Urinary bladder (tissue), 4 donors: ENCODE measurements around the gene FXYD6. TPM values are rescaled to one million over a fixed set of nuclear protein-coding genes. Genes with fewer than 3 reads are reported as not detected.
"Not testable (repeated sequence)": the region's sequence is repeated elsewhere in the genome, so short reads cannot be mapped to it uniquely, and the experiment has no call there.

Experiments
- DNase-seq: peaks from one replicate; pipeline ENCODE4 v3.0.0-alpha.2; 2015; ENCODE audit errors: extremely low spot score
- H3K27ac ChIP-seq: one replicate; pipeline ENCODE4 v1.5.1; 2013; ENCODE audit warnings: low read depth, mild to moderate bottlenecking, moderate library complexity
- H3K36me3 ChIP-seq: one replicate; pipeline ENCODE4 v1.6.1; 2013; ENCODE audit warnings: mild to moderate bottlenecking, moderate library complexity; ENCODE audit not compliant: insufficient read depth
- H3K4me1 ChIP-seq: one replicate; pipeline ENCODE4 v1.6.1; 2013; ENCODE audit warnings: mild to moderate bottlenecking, moderate library complexity; ENCODE audit not compliant: insufficient read depth
- H3K4me3 ChIP-seq: one replicate; pipeline ENCODE4 v1.5.1; 2013; ENCODE audit warnings: low read depth, low read length
- WGBS: extraction: QIAGEN DNeasy Blood & Tissue Kit; methylation state at CpG from one replicate; pipeline ENCODE4 v1.1.7; 2013; 5-methylcytosine and 5-hydroxymethylcytosine counted together
- polyA plus RNA-seq: library from polyadenylated mRNA; stranded (reverse); fragments of 200-250 nt; gene quantifications from one replicate; pipeline ENCODE4 v1.2.3, GENCODE V29; 2013
- total RNA-seq: library from RNA; depleted of rRNA; stranded (reverse); fragments of >200 nt; gene quantifications from one replicate; pipeline ENCODE4 v1.2.3, GENCODE V29; 2014
- donor health status: healthy with polysubstance abuse.
- donor health status: healthy.

The FXYD6 gene
- total and polyA plus RNA-seq, 2 donors, result 56.2 to 373 TPM

GRCh38 chr11:117817368-117818040, 59.0 kb downstream of the FXYD6 start:
- Histone ChIP-seq H3K36me3 (no peaks in the 10 kb centered on the region), H3K27ac (no peak overlapping the region), H3K4me1 (no peaks in the 10 kb centered on the region), H3K4me3 (no peak overlapping the region)
- peak; percentile 76 for DNase-seq
- WGBS, result 11% methylated on average over 19 of the region's 19 CpGs

- WGBS, result 83% methylated on average over 5 of the region's 5 CpGs
- no peaks in the 10 kb centered on the region for H3K4me1 ChIP-seq
- H3K4me3 ChIP-seq, result no peak overlapping the region
These were observed 59.6 kb downstream of the FXYD6 start for GRCh38 chr11:117816846-117817367.

DNA sequence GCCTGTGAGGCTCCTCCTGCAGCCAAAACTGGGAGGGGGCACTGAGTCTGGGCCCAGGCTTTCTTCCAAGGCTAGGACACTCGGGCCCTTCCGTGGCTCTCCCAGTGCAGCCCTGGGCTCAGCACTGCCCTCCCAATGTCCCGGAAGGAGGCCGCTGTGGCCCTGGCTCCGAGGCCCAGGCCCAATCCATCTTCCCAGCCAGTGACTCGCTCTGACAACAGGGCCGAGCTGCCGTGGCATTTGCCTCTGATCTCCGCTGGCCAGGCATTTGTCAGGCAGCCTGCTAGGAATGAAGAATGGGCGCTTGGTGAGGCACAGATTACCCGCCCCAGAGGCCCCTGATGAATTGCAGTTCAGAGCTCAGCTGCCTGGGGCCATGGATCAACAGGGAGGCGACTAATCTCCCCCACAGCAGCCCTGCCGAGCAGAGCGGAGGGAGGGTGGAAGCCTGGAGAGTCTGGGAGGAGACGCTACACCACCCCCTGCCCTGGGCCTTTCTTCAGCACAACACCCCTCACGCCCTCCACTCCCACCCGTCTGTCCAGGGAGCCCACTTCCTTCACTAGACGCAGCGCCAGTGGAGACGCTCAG, 60.2 kb downstream of the FXYD6 start:
- DNase-seq, result no peak
- no peak overlapping the region for H3K4me3 ChIP-seq
- H3K27ac ChIP-seq, result no peak overlapping the region

More at GRCh38 chr11:117816846-117817367, 59.6 kb downstream of the FXYD6 start:
- Histone ChIP-seq H3K36me3 (no peaks in the 10 kb centered on the region), H3K27ac (no peak overlapping the region)
- no peak for DNase-seq

GRCh38 chr11:117815262-117815803, 61.1 kb downstream of the FXYD6 start:
- H3K4me3 ChIP-seq, result no peak overlapping the region
- H3K4me1 ChIP-seq, result no peaks in the 10 kb centered on the region
- no peak for DNase-seq
- peak overlapping the region; percentile 27 for H3K27ac ChIP-seq
- H3K36me3 ChIP-seq, result no peaks in the 10 kb centered on the region
- 70% methylated on average over 7 of the region's 7 CpGs for WGBS

More for the DNA sequence above, 60.2 kb downstream of the FXYD6 start:
- WGBS, result 76% methylated on average over 20 of the region's 20 CpGs
- Histone ChIP-seq H3K4me1 (no peaks in the 10 kb centered on the region), H3K36me3 (no peaks in the 10 kb centered on the region)

GRCh38 chr11:117814766-117815261, 61.6 kb downstream of the FXYD6 start:
- H3K27ac ChIP-seq, result no peak overlapping the region
- 54% methylated on average over 14 of the region's 14 CpGs for WGBS
- no peak overlapping the region for H3K4me3 ChIP-seq
- H3K4me1 ChIP-seq, result no peaks in the 10 kb centered on the region
- no peaks in the 10 kb centered on the region for H3K36me3 ChIP-seq
- no peak for DNase-seq

DNA sequence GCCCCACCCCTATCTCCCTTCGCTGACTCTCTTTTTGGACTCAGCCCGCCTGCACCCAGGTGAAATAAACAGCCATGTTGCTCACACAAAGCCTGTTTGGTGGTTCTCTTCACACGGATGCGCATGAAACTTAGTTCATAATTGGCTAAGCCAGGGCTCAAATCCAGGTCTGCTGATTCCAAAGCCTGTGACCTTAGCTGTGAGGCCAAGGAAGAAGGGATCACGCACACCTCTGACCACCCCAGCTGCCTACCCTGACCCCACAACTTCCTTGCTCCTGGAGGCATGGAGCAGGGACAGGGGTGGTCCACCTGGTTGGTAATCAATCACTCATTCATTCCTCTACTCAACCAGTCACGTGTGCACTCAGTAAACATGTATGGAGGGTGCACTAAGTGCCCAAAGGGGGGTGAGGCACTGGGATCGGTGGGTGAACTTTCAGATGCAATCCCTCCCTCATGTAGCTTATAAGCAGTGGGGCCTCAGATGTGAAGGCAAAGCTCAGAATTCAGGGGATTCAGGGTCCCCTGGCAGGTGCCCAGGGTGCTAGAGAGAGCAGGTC, 62.2 kb downstream of the FXYD6 start:
- H3K36me3 ChIP-seq, result no peaks in the 10 kb centered on the region
- H3K4me3 ChIP-seq, result no peak overlapping the region
- H3K27ac ChIP-seq, result no peak overlapping the region
- 83% methylated on average over 7 of the region's 7 CpGs for WGBS
- no peaks in the 10 kb centered on the region for H3K4me1 ChIP-seq
- no peak for DNase-seq

GRCh38 chr11:117810056-117810451, 66.4 kb downstream of the FXYD6 start:
- WGBS, result 91% methylated on average over 12 of the region's 12 CpGs
- DNase-seq, H3K4me3 ChIP-seq: not testable (repeated sequence)

DNA sequence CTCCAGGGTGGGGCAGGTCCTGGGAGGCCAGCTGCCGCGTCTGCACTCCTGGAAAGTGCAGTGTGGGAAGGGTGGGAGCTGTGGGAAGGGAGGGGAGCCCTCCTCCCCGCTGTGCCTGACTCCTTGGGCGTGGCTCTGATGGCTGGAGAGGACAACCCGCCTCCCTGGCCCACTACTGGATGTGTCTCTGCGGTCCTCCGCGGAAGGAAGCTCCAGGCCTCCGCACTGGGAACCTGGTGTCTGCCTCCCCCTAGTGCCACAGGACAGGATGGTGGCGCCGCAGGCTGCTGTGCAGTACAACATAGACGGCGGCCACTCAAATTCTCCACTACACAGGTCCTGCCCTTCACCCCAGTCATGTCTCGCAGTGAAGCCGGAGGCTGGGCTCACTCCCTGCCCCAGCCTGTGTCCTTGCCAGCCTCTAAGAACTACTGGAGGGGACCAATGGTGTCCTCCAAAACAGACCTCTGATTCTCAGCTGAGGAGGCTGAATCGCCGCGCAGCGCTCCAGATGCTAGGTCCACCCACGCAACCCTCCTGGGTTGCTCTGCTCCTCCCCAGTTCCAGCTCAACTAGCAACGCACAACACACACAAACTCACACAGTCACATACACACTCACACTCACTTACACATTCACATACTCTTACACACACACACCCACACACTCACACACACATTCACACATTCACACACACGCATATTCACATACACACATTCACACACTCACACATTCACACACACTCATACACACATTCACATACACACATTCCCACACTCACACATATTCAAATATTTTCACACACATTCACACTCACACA, 67.0 kb downstream of the FXYD6 start:
- Histone ChIP-seq H3K4me1 (no peaks in the 10 kb centered on the region), H3K27ac (no peak overlapping the region), H3K36me3 (no peaks in the 10 kb centered on the region), H3K4me3 (no peak overlapping the region)
- WGBS, result 37% methylated on average over 22 of the region's 22 CpGs
- DNase-seq, result no peak

More at GRCh38 chr11:117810056-117810451, 66.4 kb downstream of the FXYD6 start:
- H3K36me3 ChIP-seq, H3K27ac ChIP-seq, H3K4me1 ChIP-seq: not testable (repeated sequence)

DNA sequence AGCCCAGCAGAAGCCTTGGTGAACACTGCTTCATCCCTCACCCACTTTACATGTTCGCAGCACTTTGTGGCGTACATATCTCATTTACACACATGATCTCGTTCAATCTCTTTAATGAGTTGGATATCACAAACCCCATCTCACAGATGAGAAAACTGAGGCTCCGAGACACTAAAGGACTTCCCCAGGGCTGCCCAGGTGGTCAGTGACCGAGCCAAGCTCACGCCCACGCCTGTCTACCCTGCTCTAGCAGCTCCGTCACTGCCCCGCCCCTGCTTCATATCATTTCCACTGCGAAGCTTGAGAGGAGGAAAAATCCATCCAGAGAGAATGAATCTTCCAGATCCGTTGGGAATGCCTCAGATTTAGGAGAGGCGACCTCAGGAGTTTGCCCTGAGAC, 67.7 kb downstream of the FXYD6 start:
- 63% methylated on average over 12 of the region's 12 CpGs for WGBS
- no peak for DNase-seq
- H3K4me3 ChIP-seq, result no peak overlapping the region
- no peaks in the 10 kb centered on the region for H3K36me3 ChIP-seq
- no peaks in the 10 kb centered on the region for H3K4me1 ChIP-seq
- no peak overlapping the region for H3K27ac ChIP-seq

- Histone ChIP-seq H3K4me1 (no peaks in the 10 kb centered on the region), H3K27ac (no peak overlapping the region), H3K4me3 (no peak overlapping the region), H3K36me3 (no peaks in the 10 kb centered on the region)
- no peak for DNase-seq
- 60% methylated on average over 22 of the region's 22 CpGs for WGBS
These were observed 68.8 kb downstream of the FXYD6 start for GRCh38 chr11:117807482-117808327.

DNA sequence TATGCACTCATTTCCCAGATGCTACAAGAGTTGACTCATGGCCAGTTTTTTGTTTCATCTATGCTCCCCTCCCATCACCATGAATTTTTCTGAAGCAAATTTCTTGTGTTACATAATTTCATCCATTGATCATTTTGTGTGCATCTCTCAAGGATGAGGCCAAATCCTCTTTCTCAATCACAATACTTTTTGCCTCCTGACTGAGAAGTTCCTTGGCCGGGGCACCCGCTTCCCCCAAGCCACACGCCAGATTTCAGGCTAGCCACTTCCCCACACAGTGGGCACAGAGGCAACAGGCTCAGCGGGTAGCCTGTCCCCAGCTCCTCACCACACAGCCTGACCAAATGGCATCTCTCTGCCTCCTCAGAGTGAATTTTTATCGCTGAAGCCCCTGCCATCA, 69.6 kb downstream of the FXYD6 start:
- Histone ChIP-seq H3K4me1 (no peaks in the 10 kb centered on the region), H3K27ac (no peak overlapping the region), H3K36me3 (no peaks in the 10 kb centered on the region), H3K4me3 (no peak overlapping the region)
- no peak for DNase-seq
- 89% methylated on average over 5 of the region's 5 CpGs for WGBS

- 68% methylated on average over 1 of the region's 1 CpG for WGBS
- DNase-seq, result no peak
These were observed 71.4 kb downstream of the FXYD6 start for GRCh38 chr11:117805045-117805444.

More at GRCh38 chr11:117805045-117805444, 71.4 kb downstream of the FXYD6 start:
- Histone ChIP-seq H3K36me3 (no peaks in the 10 kb centered on the region), H3K4me3 (no peak overlapping the region), H3K27ac (no peak overlapping the region), H3K4me1 (no peaks in the 10 kb centered on the region)
